K562 (cell line): Measurements from ENCODE around the gene NFATC4. TPM values are rescaled to one million over a fixed set of nuclear protein-coding genes. Genes with fewer than 3 reads are reported as not detected.
A peak's percentile ranks its signal among the peaks of the same experiment; 100 is the strongest.

Source experiments
- ATAC-seq: fragments of 200-7000 bp; cut with Tn5 transposase; 3 replicates; pipeline ENCODE4 v1.9.1; 2020; ENCODE audit warnings: moderate library complexity
- BruUV-seq: library from RNA; stranded (reverse); fragments of 400-500 nt; replicated peaks from 2 replicates; lab custom pipeline; 2021; lab: Mats Ljungman, UMichigan
- CTCF ChIA-PET: fragments of 300-600 bp; formaldehyde crosslinking; extraction: SDS; loops from one replicate; lab custom pipeline; 2021; ENCODE audit warnings: low intra/inter-chr PET ratio; lab: Yijun Ruan, JAX
- POLR2A ChIA-PET: fragments of 300-600, 350-650 bp; sonication (Branson Sonifier 250); formaldehyde crosslinking; extraction: SDS; loops from one replicate; lab custom pipeline; 2021; ENCODE audit warnings: antibody characterized with exemption, inconsistent platforms; lab: Yijun Ruan, JAX
- DNase-seq, 4 experiments: peaks; one replicate each; pipeline versions ENCODE4 v3.0.0 to v3.0.0-alpha.2; 2011 to 2018; ENCODE audit warnings: low spot score in 3 of 4, mixed read lengths in 3 of 4; ENCODE audit errors: extremely low read depth in 1 of 4
- FAIRE-seq: peaks from 2 replicates; lab custom pipeline; 2011; peaks lifted over from hg19 to GRCh38; lab: Jason Lieb, UNC
- H2AFZ ChIP-seq: 2 replicates; pipeline ENCODE4 v1.6.0; 2011; ENCODE audit warnings: low read depth, low read length, control low read depth, inconsistent platforms
- H3K27ac ChIP-seq: fragments of 200-600 bp; 3 replicates; pipeline ENCODE4 v1.8.0; 2011; ENCODE audit warnings: low read depth, mild to moderate bottlenecking, control low read depth, inconsistent platforms, low read length, moderate library complexity, mixed read lengths; ENCODE audit errors: extremely low read depth
- H3K27me3 ChIP-seq, 2 experiments: fragments of 300-600 bp in 1 of 2; 2 replicates in 1 of 2; 3 replicates in 1 of 2; pipeline versions ENCODE4 v1.6.0 to v1.8.0; 2011; ENCODE audit warnings: inconsistent platforms in 2 of 2, low read length in 2 of 2, mild to moderate bottlenecking in 1 of 2, mixed read lengths in 1 of 2, moderate library complexity in 1 of 2; ENCODE audit not compliant: control insufficient read depth in 2 of 2, insufficient read depth in 2 of 2
- H3K36me3 ChIP-seq: fragments of 300-600 bp; 3 replicates; pipeline ENCODE4 v1.8.0; 2011; ENCODE audit warnings: mild to moderate bottlenecking, low read length, inconsistent platforms; ENCODE audit not compliant: control insufficient read depth, insufficient read depth
- H3K4me1 ChIP-seq, 2 experiments: fragments of 200-600 bp in 1 of 2; replicated peaks in 1 of 2; 2 replicates in 1 of 2; 3 replicates in 1 of 2; pipeline versions ENCODE4 v1.5.1 to v1.8.0; 2011; ENCODE audit warnings: inconsistent platforms in 2 of 2, low read length in 2 of 2, mild to moderate bottlenecking in 1 of 2, mixed read lengths in 1 of 2, moderate library complexity in 1 of 2; ENCODE audit not compliant: control insufficient read depth in 2 of 2, insufficient read depth in 2 of 2
- H3K4me2 ChIP-seq: 2 replicates; pipeline ENCODE4 v1.6.1; 2011; ENCODE audit warnings: low read length, control low read depth, inconsistent platforms, mixed read lengths; ENCODE audit not compliant: insufficient read depth
- H3K4me3 ChIP-seq: fragments of 200-600 bp; sonication (generic), shearing (Covaris generic); 2 replicates; pipeline ENCODE4 v1.5.1; 2016; ENCODE audit warnings: control low read depth, inconsistent platforms
- H3K79me2 ChIP-seq: fragments of 200-600 bp; 3 replicates; pipeline ENCODE4 v1.8.0; 2011; ENCODE audit warnings: low read length, inconsistent platforms; ENCODE audit not compliant: control insufficient read depth, insufficient read depth
- H3K9ac ChIP-seq, 2 experiments: 2 replicates each; pipeline versions ENCODE4 v1.6.0 to v1.6.1; 2011; ENCODE audit warnings: low read depth in 2 of 2, low read length in 2 of 2, control low read depth in 1 of 2, inconsistent platforms in 1 of 2, mild to moderate bottlenecking in 1 of 2, mixed read lengths in 1 of 2; ENCODE audit not compliant: insufficient read depth in 1 of 2
- H3K9me1 ChIP-seq: one replicate; pipeline ENCODE4 v1.6.0; 2011; ENCODE audit warnings: inconsistent platforms, mild to moderate bottlenecking, low read length, moderate library complexity; ENCODE audit not compliant: control insufficient read depth, insufficient read depth
- H3K9me3 ChIP-seq: replicated peaks from 2 replicates; pipeline ENCODE4 v1.5.1; 2011; ENCODE audit warnings: low read depth, low read length, inconsistent platforms; ENCODE audit not compliant: control insufficient read depth, insufficient read depth
- H4K20me1 ChIP-seq: replicated peaks from 2 replicates; pipeline ENCODE4 v1.6.1; 2011; ENCODE audit warnings: low read length, inconsistent platforms, mixed read lengths; ENCODE audit not compliant: control insufficient read depth, insufficient read depth
- ERF ChIP-seq: fragments of 450-650 bp; formaldehyde crosslinking; IDR thresholded peaks from 2 replicates; pipeline ENCODE4 v1.4.0; 2020; ENCODE audit warnings: mild to moderate bottlenecking, mixed read lengths
- ZC3H4 ChIP-seq: sonication (generic); formaldehyde crosslinking; IDR thresholded peaks from 2 replicates; pipeline ENCODE4 v1.9.0; 2021; ENCODE audit warnings: missing genetic modification reagents, borderline replicate concordance
- ZNF707 ChIP-seq: fragments of 250-450 bp; sonication (Bioruptor Pico); conservative IDR thresholded peaks from 2 replicates; pipeline ENCODE4 v1.8.0; 2022; ENCODE audit warnings: inconsistent platforms, mild to moderate bottlenecking, moderate library complexity
- WGBS: fragments of 100-300 bp; shearing (Covaris generic); methylation state at CpG from one replicate; pipeline ENCODE4 v1.1.6; 2016; ENCODE audit warnings: low coverage, mixed read lengths; ENCODE audit not compliant: insufficient coverage; ENCODE audit errors: missing lambda C conversion rate; 5-methylcytosine and 5-hydroxymethylcytosine counted together
- in situ Hi-C: fragments of 300-500 bp; cut with MboI; formaldehyde crosslinking; loops from 4 replicates; pipeline ENCODE4 v1.15.0; 2018; ENCODE audit warnings: inconsistent platforms, mixed read lengths
- intact Hi-C: fragments of 100-400 bp; cut with micrococcal nuclease; formaldehyde crosslinking; loops from 2 replicates; pipeline ENCODE4 v1.14.2; 2022
- polyA plus RNA-seq, 8 experiments: library from polyadenylated mRNA; depleted of rRNA in 4 of 8; stranded (reverse) in 5 of 8; unstranded in 3 of 8; fragments of >200 nt; fragmentation: Nextera tagmentation in 2 of 8; fragmentation: Illumina TruSeq in 1 of 8; extraction: Ambion mirVana in 2 of 8; extraction: Trizol in 1 of 8; gene quantifications; 2 replicates each; pipeline versions ENCODE4 v1.2.1 to v1.2.3, GENCODE V29; 2011 to 2014; ENCODE audit warnings: inconsistent platforms in 1 of 8, missing spikeins in 1 of 8
- total RNA-seq, 7 experiments: library from RNA; depleted of rRNA in 6 of 7; stranded (reverse); fragments of >200 nt in 6 of 7; fragmentation: Illumina TruSeq in 2 of 7; extraction: Trizol in 2 of 7; gene quantifications; 2 replicates each; pipeline versions ENCODE4 v1.2.1 to v1.2.3, GENCODE V29; 2011 to 2021; ENCODE audit warnings: low replicate concordance in 1 of 7
- TF ChIP-seq, protein P1 (sequence below): sonication (generic); formaldehyde crosslinking; IDR thresholded peaks from 2 replicates; pipeline ENCODE4 v1.8.0; 2022; ENCODE audit warnings: mild to moderate bottlenecking, missing genetic modification reagents
- TF ChIP-seq, protein P2 (sequence below), 2 experiments: fragments of 450-650 bp; conservative IDR thresholded peaks; 2 replicates each; pipeline ENCODE4 v1.6.1; 2017; ENCODE audit warnings: mild to moderate bottlenecking in 2 of 2, moderate library complexity in 2 of 2
- TF ChIP-seq, protein P3 (sequence below): fragments of 450-650 bp; IDR thresholded peaks from 2 replicates; pipeline ENCODE4 v1.6.1; 2016

Gene NFATC4
- total and polyA plus RNA-seq, 9 of the 15 experiments (the other 6 are each of a cell fraction or from before 2014, with no cell fraction given) = 0.25 to 3.8 (median 0.78) TPM; not detected in 1

DNA sequence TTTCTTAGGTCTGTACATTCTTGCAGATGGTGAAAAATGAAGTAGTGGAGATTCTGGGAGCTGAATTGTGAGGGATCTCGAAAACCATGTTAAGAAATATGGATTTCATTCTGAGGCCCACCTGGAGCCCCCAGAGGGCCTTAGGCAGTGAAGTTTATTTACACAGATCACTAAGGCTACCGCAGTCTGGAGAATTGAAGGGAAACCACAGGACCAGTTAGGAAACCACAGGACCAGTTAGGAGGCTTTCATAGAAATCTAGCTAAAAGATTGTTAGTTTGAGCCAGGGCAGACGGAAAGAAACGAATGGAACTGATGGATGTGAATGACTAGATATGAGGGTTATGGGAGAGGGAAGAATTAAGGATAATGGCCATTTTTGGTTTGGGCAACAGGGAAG lies 54.3 kb downstream of the NFATC4 start:
- ATAC-seq (no peak), DNase-seq (no peak), FAIRE-seq (no peak)
- no peak overlapping the region; the same call in 1 of the 2 replicates for H2AFZ ChIP-seq
- no peak overlapping the region for H3K4me3 ChIP-seq
- WGBS = 49% methylated on average over 3 of the region's 4 CpGs
- H3K9me3 ChIP-seq = no peaks in the 10 kb centered on the region; the same call in 1 of the 2 replicates
- no peak overlapping the region for H3K4me2 ChIP-seq
- no peaks in the 10 kb centered on the region for H3K36me3 ChIP-seq
- no peak overlapping the region for H3K9ac ChIP-seq
- intact Hi-C loops = no loop called here
- CTCF ChIA-PET = no interaction called here
- in situ Hi-C loops = no loop called here
- no peak overlapping the region for H3K27ac ChIP-seq
- POLR2A ChIA-PET = no interaction called here
- TF ChIP-seq ZC3H4 (CRISPR knock-in tag) = no peak
- TF ChIP-seq, all 486 proteins: peak for 0
- Histone ChIP-seq H3K9me1 (no peaks in the 10 kb centered on the region), H3K27me3 (no peaks in the 10 kb centered on the region), H3K79me2 (no peaks in the 10 kb centered on the region), H4K20me1 (no peaks in the 10 kb centered on the region), H3K4me1 (peaks cover 5 to 36% of the 10 kb centered on the region in 2 experiments)
- no TSS peak for BruUV-seq

DNA sequence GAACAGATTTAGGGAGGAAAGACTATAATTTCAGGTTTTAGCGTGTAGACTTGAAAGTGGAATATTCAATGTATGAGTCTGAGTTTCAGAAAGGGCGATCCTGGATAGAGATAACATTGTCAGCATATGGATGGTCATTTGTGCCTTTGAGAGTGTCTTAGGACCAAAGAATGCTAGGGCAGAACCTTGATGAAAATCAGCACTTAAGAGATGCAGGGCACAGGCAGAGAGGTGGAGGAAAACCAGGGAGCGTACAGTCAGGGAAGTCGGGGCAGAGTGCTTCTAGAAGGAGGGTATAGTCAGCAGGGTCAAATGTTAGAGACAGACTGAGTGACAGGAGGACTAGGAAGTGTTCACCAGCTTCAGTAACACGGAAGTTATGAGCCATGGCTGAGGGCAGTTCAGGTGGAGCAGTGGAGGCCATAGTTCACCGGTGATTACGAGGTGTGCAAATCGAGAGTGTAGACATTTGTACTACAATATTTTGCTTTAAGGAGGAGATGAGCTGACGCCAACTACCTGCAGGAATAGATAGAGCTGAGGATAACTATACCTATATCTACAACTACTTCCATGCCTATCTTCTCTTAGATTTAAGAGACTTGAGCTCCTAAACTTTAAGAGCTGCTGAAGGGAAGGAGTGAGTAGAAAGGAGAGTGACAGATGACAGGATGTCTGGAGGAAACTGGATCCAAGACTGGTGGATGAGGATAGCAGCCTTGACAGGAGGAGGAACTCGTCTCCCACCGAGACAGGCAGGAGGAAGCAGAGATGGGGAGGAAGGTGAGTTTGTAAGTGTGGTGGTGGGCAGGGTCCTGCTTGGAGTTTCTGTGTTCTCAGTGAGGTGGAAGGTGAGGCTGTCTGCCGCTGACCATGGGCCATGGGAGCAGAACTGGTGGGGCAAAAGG lies 55.0 kb downstream of the NFATC4 start:
- no TSS peak for BruUV-seq
- CTCF ChIA-PET = no interaction called here
- TF ChIP-seq, protein P1, sequence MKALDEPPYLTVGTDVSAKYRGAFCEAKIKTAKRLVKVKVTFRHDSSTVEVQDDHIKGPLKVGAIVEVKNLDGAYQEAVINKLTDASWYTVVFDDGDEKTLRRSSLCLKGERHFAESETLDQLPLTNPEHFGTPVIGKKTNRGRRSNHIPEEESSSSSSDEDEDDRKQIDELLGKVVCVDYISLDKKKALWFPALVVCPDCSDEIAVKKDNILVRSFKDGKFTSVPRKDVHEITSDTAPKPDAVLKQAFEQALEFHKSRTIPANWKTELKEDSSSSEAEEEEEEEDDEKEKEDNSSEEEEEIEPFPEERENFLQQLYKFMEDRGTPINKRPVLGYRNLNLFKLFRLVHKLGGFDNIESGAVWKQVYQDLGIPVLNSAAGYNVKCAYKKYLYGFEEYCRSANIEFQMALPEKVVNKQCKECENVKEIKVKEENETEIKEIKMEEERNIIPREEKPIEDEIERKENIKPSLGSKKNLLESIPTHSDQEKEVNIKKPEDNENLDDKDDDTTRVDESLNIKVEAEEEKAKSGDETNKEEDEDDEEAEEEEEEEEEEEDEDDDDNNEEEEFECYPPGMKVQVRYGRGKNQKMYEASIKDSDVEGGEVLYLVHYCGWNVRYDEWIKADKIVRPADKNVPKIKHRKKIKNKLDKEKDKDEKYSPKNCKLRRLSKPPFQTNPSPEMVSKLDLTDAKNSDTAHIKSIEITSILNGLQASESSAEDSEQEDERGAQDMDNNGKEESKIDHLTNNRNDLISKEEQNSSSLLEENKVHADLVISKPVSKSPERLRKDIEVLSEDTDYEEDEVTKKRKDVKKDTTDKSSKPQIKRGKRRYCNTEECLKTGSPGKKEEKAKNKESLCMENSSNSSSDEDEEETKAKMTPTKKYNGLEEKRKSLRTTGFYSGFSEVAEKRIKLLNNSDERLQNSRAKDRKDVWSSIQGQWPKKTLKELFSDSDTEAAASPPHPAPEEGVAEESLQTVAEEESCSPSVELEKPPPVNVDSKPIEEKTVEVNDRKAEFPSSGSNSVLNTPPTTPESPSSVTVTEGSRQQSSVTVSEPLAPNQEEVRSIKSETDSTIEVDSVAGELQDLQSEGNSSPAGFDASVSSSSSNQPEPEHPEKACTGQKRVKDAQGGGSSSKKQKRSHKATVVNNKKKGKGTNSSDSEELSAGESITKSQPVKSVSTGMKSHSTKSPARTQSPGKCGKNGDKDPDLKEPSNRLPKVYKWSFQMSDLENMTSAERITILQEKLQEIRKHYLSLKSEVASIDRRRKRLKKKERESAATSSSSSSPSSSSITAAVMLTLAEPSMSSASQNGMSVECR (CRISPR knock-in tag) = no peak
- TF ChIP-seq ZNF707 (CRISPR knock-in tag) = no peak
- no peak for TF ChIP-seq ERF
- TF ChIP-seq, protein P2, sequence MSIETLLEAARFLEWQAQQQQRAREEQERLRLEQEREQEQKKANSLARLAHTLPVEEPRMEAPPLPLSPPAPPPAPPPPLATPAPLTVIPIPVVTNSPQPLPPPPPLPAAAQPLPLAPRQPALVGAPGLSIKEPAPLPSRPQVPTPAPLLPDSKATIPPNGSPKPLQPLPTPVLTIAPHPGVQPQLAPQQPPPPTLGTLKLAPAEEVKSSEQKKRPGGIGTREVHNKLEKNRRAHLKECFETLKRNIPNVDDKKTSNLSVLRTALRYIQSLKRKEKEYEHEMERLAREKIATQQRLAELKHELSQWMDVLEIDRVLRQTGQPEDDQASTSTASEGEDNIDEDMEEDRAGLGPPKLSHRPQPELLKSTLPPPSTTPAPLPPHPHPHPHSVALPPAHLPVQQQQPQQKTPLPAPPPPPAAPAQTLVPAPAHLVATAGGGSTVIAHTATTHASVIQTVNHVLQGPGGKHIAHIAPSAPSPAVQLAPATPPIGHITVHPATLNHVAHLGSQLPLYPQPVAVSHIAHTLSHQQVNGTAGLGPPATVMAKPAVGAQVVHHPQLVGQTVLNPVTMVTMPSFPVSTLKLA (conservative IDR thresholded peaks at IDR 0.05) = no peak
- TF ChIP-seq, protein P3, sequence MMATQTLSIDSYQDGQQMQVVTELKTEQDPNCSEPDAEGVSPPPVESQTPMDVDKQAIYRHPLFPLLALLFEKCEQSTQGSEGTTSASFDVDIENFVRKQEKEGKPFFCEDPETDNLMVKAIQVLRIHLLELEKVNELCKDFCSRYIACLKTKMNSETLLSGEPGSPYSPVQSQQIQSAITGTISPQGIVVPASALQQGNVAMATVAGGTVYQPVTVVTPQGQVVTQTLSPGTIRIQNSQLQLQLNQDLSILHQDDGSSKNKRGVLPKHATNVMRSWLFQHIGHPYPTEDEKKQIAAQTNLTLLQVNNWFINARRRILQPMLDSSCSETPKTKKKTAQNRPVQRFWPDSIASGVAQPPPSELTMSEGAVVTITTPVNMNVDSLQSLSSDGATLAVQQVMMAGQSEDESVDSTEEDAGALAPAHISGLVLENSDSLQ = peak; percentile 66

More for the DNA sequence above, 55.0 kb downstream of the NFATC4 start:
- FAIRE-seq = peak; percentile 40
- peaks cover 10 to 36% of the 10 kb centered on the region in 2 experiments for H3K4me1 ChIP-seq
- no peaks in the 10 kb centered on the region for H3K27me3 ChIP-seq
- no peaks in the 10 kb centered on the region for H3K36me3 ChIP-seq
- DNase-seq = no peak
- in situ Hi-C loops (no loop called here), intact Hi-C loops (no loop called here)
- H3K9ac ChIP-seq = no peak overlapping the region
- peak overlapping the region; percentile 81 for H2AFZ ChIP-seq
- H3K9me1 ChIP-seq = no peaks in the 10 kb centered on the region
- no peak for ATAC-seq
- H3K4me2 ChIP-seq = 0 out of 2 replicates have a peak overlapping the region, but pooled peaks have one; percentile 18
- WGBS = 49% methylated on average over 11 of the region's 12 CpGs
- H4K20me1 ChIP-seq = no peaks in the 10 kb centered on the region
- H3K79me2 ChIP-seq = no peaks in the 10 kb centered on the region
- H3K27ac ChIP-seq = no peak overlapping the region
- H3K4me3 ChIP-seq = no peak overlapping the region
- POLR2A ChIA-PET = no interaction called here
- H3K9me3 ChIP-seq = no peaks in the 10 kb centered on the region; the same call in 1 of the 2 replicates
